Stomach (tissue), 9 donors: ENCODE data around the gene ATP5ME. TPM values are rescaled to one million over a fixed set of nuclear protein-coding genes. Genes with fewer than 3 reads are reported as not detected.

Source experiments
- DNase-seq, 2 donors: peaks; one replicate each; pipeline versions ENCODE4 v3.0.0 to v3.0.0-alpha.2; 2013 to 2019
- H3K27ac ChIP-seq, 5 donors: fragments of 200-600 bp in 4 of 5; sonication (generic) in 4 of 5; one replicate each; pipeline ENCODE4 v1.5.1; 2013 to 2019; ENCODE audit warnings: mild to moderate bottlenecking in 1 of 5, moderate library complexity in 1 of 5
- H3K27me3 ChIP-seq, 3 donors: fragments of 200-600 bp; sonication (generic); one replicate each; pipeline ENCODE4 v1.5.1; 2017 to 2019; ENCODE audit warnings: mixed run types in 1 of 3
- H3K36me3 ChIP-seq, 4 donors: fragments of 200-600 bp; sonication (generic); 1 replicate in 3 of 4; 2 replicates in 1 of 4; pipeline ENCODE4 v1.5.1; 2016 to 2019
- H3K4me1 ChIP-seq, 4 donors: fragments of 200-600 bp; sonication (generic); one replicate each; pipeline ENCODE4 v1.5.1; 2016 to 2019
- H3K4me3 ChIP-seq, 4 donors: fragments of 200-600 bp; sonication (generic) in 3 of 4; one replicate each; pipeline ENCODE4 v1.5.1; 2016 to 2019; ENCODE audit warnings: mild to moderate bottlenecking in 1 of 4
- H3K9me3 ChIP-seq, 4 donors: fragments of 200-600 bp; sonication (generic); one replicate each; pipeline ENCODE4 v1.5.1; 2016 to 2019
- CTCF ChIP-seq, 7 experiments: fragments of 450-650 bp in 4 of 7; fragments of 200-600 bp in 3 of 7; sonication (generic) in 3 of 7; IDR thresholded peaks; one replicate each; pipeline ENCODE4 v1.5.1; 2016 to 2019; ENCODE audit warnings: antibody characterized with exemption in 7 of 7, control low read depth in 2 of 7, mild to moderate bottlenecking in 1 of 7
- EP300 ChIP-seq: sonication (generic); formaldehyde crosslinking; IDR thresholded peaks from one replicate; pipeline ENCODE4 v1.6.1; 2017; ENCODE audit warnings: antibody characterized with exemption
- POLR2A ChIP-seq, 4 donors: fragments of 450-650 bp; IDR thresholded peaks; one replicate each; pipeline ENCODE4 v1.6.1; 2016; ENCODE audit warnings: antibody characterized with exemption in 4 of 4, control low read depth in 2 of 4, mild to moderate bottlenecking in 1 of 4, moderate library complexity in 1 of 4
- POLR2AphosphoS5 ChIP-seq, 3 donors: sonication (generic); formaldehyde crosslinking; IDR thresholded peaks; one replicate each; pipeline ENCODE4 v1.6.1; 2016; ENCODE audit warnings: antibody characterized with exemption in 3 of 3
- WGBS, 5 donors: extraction: QIAGEN DNeasy Blood & Tissue Kit in 3 of 5; methylation state at CpG; one replicate each; pipeline versions ENCODE4 v1.1.5 to v1.1.7; 2013 to 2018; 5-methylcytosine and 5-hydroxymethylcytosine counted together
- intact Hi-C: fragments of 100-400 bp; cut with DNase I; formaldehyde crosslinking; loops from one replicate; pipeline ENCODE4 v1.15.1; 2023; ENCODE audit warnings: low total_unique reads
- polyA plus RNA-seq, 3 donors: library from polyadenylated mRNA; stranded (reverse); fragments of 200-250 nt; gene quantifications; one replicate each; pipeline ENCODE4 v1.2.3, GENCODE V29; 2013
- total RNA-seq, 5 donors: library from RNA; depleted of rRNA; stranded (reverse); fragments of >200 nt; gene quantifications; one replicate each; pipeline versions ENCODE4 v1.1.0 to v1.2.3, GENCODE V29; 2014 to 2016
- donor health status: healthy with polysubstance abuse.
- donor health status: Bipolar disorder and iron deficiency.
- donor health status: healthy.

Gene ATP5ME
- total and polyA plus RNA-seq, 8 donors: 8.0 to 876 (median 471) TPM

- intact Hi-C loops: no loop called here
- Histone ChIP-seq H3K9me3 (no peaks in the 10 kb centered on the region), H3K27me3 (peaks cover 0 to 46% (median 12%) of the 10 kb centered on the region in 3 donors), H3K36me3 (no peaks in the 10 kb centered on the region), H3K27ac (no peak overlapping the region), H3K4me3 (no peak overlapping the region), H3K4me1 (peaks cover 0 to 9% (median 0%) of the 10 kb centered on the region in 4 donors)
- TF ChIP-seq CTCF (IDR thresholded peaks at IDR 0.05) (no peak), EP300 (no peak), POLR2A (IDR thresholded peaks at IDR 0.05) (no peak), POLR2AphosphoS5 (IDR thresholded peaks at IDR 0.05) (no peak)
- DNase-seq: no peak
- 53 to 76% (median 60%) methylated on average over 13 to 26 of the region's 26 CpGs for WGBS, 5 donors
Observed at GRCh38 chr4:655464-656151, 18.5 kb downstream of the ATP5ME start.

- 54 to 62% (median 58%) methylated on average over 14 to 17 of the region's 17 CpGs for WGBS, 5 donors
- H3K4me3 ChIP-seq: no peak overlapping the region
- TF ChIP-seq CTCF (IDR thresholded peaks at IDR 0.05): no peak
- TF ChIP-seq POLR2A (IDR thresholded peaks at IDR 0.05): no peak
- TF ChIP-seq EP300: no peak
- no peak for TF ChIP-seq POLR2AphosphoS5 (IDR thresholded peaks at IDR 0.05)
- no peak overlapping the region for H3K27ac ChIP-seq
- H3K4me1 ChIP-seq: peaks cover 0 to 9% (median 0%) of the 10 kb centered on the region in 4 donors
- H3K27me3 ChIP-seq: peaks cover 0 to 53% (median 19%) of the 10 kb centered on the region in 3 donors
- no peaks in the 10 kb centered on the region for H3K9me3 ChIP-seq
- no peak for DNase-seq
- intact Hi-C loops: no loop called here
- H3K36me3 ChIP-seq: no peaks in the 10 kb centered on the region
Observed at GRCh38 chr4:654871-655463, 19.1 kb downstream of the ATP5ME start.

- peaks cover 0 to 58% (median 20%) of the 10 kb centered on the region in 3 donors for H3K27me3 ChIP-seq
- intact Hi-C loops: no loop called here
- H3K9me3 ChIP-seq: no peaks in the 10 kb centered on the region
- H3K4me3 ChIP-seq: no peak overlapping the region
- TF ChIP-seq EP300 (no peak), POLR2AphosphoS5 (IDR thresholded peaks at IDR 0.05) (no peak), CTCF (IDR thresholded peaks at IDR 0.05) (no peak), POLR2A (IDR thresholded peaks at IDR 0.05) (no peak)
- no peak for DNase-seq
- H3K36me3 ChIP-seq: no peaks in the 10 kb centered on the region
- peaks cover 0 to 9% (median 0%) of the 10 kb centered on the region in 4 donors for H3K4me1 ChIP-seq
- 93 to 96% (median 95%) methylated on average over 12 to 17 of the region's 17 CpGs for WGBS, 5 donors
- no peak overlapping the region for H3K27ac ChIP-seq
Observed at GRCh38 chr4:654503-654845, 19.6 kb downstream of the ATP5ME start.

- Histone ChIP-seq H3K9me3 (no peaks in the 10 kb centered on the region), H3K27ac (no peak overlapping the region), H3K4me3 (no peak overlapping the region), H3K36me3 (no peaks in the 10 kb centered on the region), H3K27me3 (peaks cover 0 to 63% (median 20%) of the 10 kb centered on the region in 3 donors), H3K4me1 (peaks cover 0 to 9% (median 0%) of the 10 kb centered on the region in 4 donors)
- TF ChIP-seq POLR2AphosphoS5 (IDR thresholded peaks at IDR 0.05) (no peak), CTCF (IDR thresholded peaks at IDR 0.05) (no peak), EP300 (no peak), POLR2A (IDR thresholded peaks at IDR 0.05) (no peak)
- DNase-seq: no peak
- intact Hi-C loops: no loop called here
- 70 to 82% (median 78%) methylated on average over 16 to 29 of the region's 29 CpGs for WGBS, 5 donors
Observed at GRCh38 chr4:653831-654502, 20.1 kb downstream of the ATP5ME start.
